ENCODE data around the gene LMNA. TPM values are rescaled to one million over a fixed set of nuclear protein-coding genes. Genes with fewer than 3 reads are reported as not detected.

Gene LMNA
- total and polyA plus RNA-seq, 8 donors: 53.1 to 630 (median 244) TPM

GRCh38 chr1:156111355-156111962 is 3.1 kb upstream of the LMNA start:
- Histone ChIP-seq H3K36me3 (no peaks in the 10 kb centered on the region), H3K27ac (peak overlapping the region in 3 of 5 donors; percentile 91 to 99 (median 97)), H3K27me3 (no peaks in the 10 kb centered on the region), H3K4me1 (peaks cover 18 to 61% (median 31%) of the 10 kb centered on the region in 4 donors), H3K4me3 (no peak overlapping the region), H3K9me3 (no peaks in the 10 kb centered on the region)
- intact Hi-C loops (cut with DNase I; ENCODE audit: low total_unique reads): no loop called here
- DNase-seq: no peak
- WGBS, 5 donors: 70 to 86% (median 73%) methylated on average over 4 of the region's 4 CpGs
- TF ChIP-seq POLR2A (IDR thresholded peaks at IDR 0.05) (no peak), EP300 (IDR thresholded peaks at IDR 0.05) (no peak), POLR2AphosphoS5 (IDR thresholded peaks at IDR 0.05) (no peak)
- TF ChIP-seq, protein P1, sequence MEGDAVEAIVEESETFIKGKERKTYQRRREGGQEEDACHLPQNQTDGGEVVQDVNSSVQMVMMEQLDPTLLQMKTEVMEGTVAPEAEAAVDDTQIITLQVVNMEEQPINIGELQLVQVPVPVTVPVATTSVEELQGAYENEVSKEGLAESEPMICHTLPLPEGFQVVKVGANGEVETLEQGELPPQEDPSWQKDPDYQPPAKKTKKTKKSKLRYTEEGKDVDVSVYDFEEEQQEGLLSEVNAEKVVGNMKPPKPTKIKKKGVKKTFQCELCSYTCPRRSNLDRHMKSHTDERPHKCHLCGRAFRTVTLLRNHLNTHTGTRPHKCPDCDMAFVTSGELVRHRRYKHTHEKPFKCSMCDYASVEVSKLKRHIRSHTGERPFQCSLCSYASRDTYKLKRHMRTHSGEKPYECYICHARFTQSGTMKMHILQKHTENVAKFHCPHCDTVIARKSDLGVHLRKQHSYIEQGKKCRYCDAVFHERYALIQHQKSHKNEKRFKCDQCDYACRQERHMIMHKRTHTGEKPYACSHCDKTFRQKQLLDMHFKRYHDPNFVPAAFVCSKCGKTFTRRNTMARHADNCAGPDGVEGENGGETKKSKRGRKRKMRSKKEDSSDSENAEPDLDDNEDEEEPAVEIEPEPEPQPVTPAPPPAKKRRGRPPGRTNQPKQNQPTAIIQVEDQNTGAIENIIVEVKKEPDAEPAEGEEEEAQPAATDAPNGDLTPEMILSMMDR (IDR thresholded peaks at IDR 0.05): no peak

DNA sequence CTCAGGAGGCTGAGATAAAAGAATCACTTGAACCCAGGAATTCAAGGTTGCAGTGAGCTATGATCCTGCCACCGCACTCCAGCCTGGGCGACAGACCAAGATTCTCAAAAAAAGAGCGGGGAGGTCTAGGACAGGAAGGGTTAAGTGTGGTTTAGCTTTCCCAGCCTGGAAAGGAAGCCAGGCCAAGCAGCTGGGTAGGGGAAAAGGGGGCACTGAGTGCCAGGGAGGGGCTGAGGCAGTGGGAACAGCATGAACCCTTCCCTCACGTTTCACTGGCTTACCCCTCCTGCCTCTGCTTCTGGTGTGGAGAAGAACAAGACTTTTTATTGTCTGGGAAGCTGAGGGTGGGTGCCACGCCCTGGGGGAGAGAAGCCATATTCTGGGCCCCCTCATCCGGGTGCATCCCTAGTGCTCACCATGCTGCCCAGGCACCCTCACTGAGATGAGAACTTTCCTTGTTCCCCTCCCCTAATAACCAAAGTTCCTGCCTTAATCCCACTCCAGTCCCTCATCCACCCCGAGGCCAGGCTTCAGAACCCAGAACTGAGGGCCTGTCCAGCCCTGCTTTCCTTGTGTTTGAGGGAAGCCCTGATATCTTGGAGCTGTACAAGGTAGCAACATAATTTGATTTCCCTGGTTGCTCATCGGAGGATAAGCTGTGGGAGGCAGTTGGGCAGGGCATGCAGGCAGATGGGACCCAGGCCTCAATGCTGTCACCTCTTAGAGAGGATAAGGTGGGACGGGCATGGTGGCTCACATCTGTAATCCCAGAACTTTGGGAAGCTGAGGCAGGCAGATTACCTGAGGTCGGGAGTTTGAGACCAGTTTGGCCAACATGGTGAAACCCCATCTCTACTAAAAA is 2.0 kb upstream of the LMNA start:
- H3K4me1 ChIP-seq: peaks cover 21 to 61% (median 32%) of the 10 kb centered on the region in 4 donors
- peak in 1 of 2 donors; percentile 15 for DNase-seq
- no peaks in the 10 kb centered on the region for H3K9me3 ChIP-seq
- TF ChIP-seq EP300 (IDR thresholded peaks at IDR 0.05) (peak; percentile 42), POLR2AphosphoS5 (IDR thresholded peaks at IDR 0.05) (no peak), POLR2A (IDR thresholded peaks at IDR 0.05) (no peak)
- TF ChIP-seq, protein P1 (IDR thresholded peaks at IDR 0.05): no peak
- no peak overlapping the region for H3K4me3 ChIP-seq
- 62 to 72% (median 65%) methylated on average over 10 of the region's 10 CpGs for WGBS, 5 donors
- peak overlapping the region; percentile 13 to 99 (median 93) for H3K27ac ChIP-seq
- intact Hi-C loops (cut with DNase I; ENCODE audit: low total_unique reads): no loop called here
- H3K27me3 ChIP-seq: no peaks in the 10 kb centered on the region
- peaks cover 0 to 3% (median 0%) of the 10 kb centered on the region in 4 donors for H3K36me3 ChIP-seq

DNA sequence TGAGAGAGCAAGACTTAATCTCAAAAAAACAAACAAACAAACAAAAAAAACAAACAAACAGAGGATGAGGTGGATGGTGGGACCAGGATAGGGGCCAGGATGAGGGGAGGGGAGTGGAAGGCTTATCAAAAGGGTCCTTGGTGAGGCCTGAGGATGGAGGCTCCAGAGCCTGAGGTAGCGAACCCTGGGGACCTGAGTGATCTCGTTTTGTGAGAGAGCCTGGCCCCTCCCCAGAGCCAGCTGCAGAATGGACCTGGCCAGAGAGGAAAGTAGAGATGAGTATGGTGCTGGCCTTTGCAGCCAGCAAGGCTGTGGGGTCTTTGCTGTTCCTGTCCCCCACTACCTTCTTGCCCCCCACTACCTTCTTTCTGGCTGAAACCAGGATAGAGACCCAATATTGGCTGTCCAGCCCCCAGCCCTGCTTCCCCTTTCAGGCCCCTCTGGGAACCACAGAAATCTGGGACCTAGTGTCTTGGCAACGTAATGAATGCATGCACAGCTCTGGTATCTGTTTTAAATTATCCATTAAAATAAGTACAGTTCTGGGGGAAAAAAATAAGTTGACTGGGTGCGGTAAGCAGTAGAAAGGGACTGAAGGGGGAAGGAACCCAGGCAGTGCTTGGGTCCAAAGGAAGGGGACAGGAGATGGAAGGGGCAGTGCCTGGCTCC is 1.1 kb upstream of the LMNA start:
- peak in 1 of 2 donors; percentile 54 for DNase-seq
- H3K27me3 ChIP-seq: no peaks in the 10 kb centered on the region
- 46 to 66% (median 57%) methylated on average over 4 of the region's 4 CpGs for WGBS, 5 donors
- peak overlapping the region; percentile 91 to 99 (median 93) for H3K27ac ChIP-seq
- no peaks in the 10 kb centered on the region for H3K9me3 ChIP-seq
- no peak overlapping the region for H3K4me3 ChIP-seq
- peaks cover 0 to 4% (median 0%) of the 10 kb centered on the region in 4 donors for H3K36me3 ChIP-seq
- peaks cover 30 to 63% (median 39%) of the 10 kb centered on the region in 4 donors for H3K4me1 ChIP-seq
- TF ChIP-seq EP300 (IDR thresholded peaks at IDR 0.05) (no peak), POLR2AphosphoS5 (IDR thresholded peaks at IDR 0.05) (no peak), POLR2A (IDR thresholded peaks at IDR 0.05) (no peak)
- TF ChIP-seq, protein P1 (IDR thresholded peaks at IDR 0.05): no peak
- intact Hi-C loops (cut with DNase I; ENCODE audit: low total_unique reads): no loop called here

DNA sequence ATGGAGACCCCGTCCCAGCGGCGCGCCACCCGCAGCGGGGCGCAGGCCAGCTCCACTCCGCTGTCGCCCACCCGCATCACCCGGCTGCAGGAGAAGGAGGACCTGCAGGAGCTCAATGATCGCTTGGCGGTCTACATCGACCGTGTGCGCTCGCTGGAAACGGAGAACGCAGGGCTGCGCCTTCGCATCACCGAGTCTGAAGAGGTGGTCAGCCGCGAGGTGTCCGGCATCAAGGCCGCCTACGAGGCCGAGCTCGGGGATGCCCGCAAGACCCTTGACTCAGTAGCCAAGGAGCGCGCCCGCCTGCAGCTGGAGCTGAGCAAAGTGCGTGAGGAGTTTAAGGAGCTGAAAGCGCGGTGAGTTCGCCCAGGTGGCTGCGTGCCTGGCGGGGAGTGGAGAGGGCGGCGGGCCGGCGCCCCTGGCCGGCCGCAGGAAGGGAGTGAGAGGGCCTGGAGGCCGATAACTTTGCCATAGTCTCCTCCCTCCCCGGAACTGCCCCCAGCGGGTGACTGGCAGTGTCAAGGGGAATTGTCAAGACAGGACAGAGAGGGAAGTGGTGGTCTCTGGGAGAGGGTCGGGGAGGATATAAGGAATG is 505 bp downstream of the LMNA start:
- intact Hi-C loops (cut with DNase I; ENCODE audit: low total_unique reads): no loop called here
- TF ChIP-seq POLR2AphosphoS5 (IDR thresholded peaks at IDR 0.05): peak in 1 of 3 donors; percentile 3
- TF ChIP-seq EP300 (IDR thresholded peaks at IDR 0.05): no peak
- H3K4me3 ChIP-seq: peak overlapping the region; percentile 72 to 100 (median 93)
- no peaks in the 10 kb centered on the region for H3K27me3 ChIP-seq
- peak; percentile 57 to 75 for DNase-seq
- peaks cover 0 to 15% (median 0%) of the 10 kb centered on the region in 4 donors for H3K36me3 ChIP-seq
- H3K27ac ChIP-seq: peak overlapping the region; percentile 91 to 99 (median 93)
- no peaks in the 10 kb centered on the region for H3K9me3 ChIP-seq
- H3K4me1 ChIP-seq: peaks cover 46 to 79% (median 54%) of the 10 kb centered on the region in 4 donors
- WGBS, 5 donors: 0% methylated on average over 33 to 49 of the region's 49 CpGs

Data from stomach (tissue), 9 donors.